Activated CD8-positive, alpha-beta memory T cell treated with anti-CD3 and anti-CD28 coated beads, Interleukin-2, amount 50 U/mL, for 4 hours (primary cell): Measurements from ENCODE around the gene C5orf34.
A peak's percentile ranks its signal among the peaks of the same experiment; 100 is the strongest.
"Not testable (repeated sequence)": the region's sequence is repeated elsewhere in the genome, so short reads cannot be mapped to it uniquely, and the experiment has no call there.

ENCODE experiments used
- DNase-seq: peaks from one replicate; pipeline ENCODE4 v3.0.0-alpha.2; 2020

Gene C5orf34

DNA sequence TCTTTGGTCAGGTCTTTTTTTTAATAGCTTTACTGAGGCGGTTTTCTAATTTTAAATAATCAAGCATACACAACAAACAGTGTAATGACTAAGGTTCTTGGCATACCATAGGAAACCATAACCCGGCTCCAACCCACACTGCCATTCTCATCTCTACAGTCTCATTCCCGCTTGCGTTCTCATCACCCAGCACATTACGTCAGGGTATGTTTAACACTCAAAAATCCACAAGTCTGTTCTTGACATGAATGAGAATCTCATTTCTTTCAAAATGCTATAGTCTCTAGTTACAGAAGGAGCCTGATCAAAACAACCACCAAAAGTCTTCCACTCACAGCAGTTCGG, 505 bp downstream of the C5orf34 start:
- peak; percentile 21 for DNase-seq

DNA sequence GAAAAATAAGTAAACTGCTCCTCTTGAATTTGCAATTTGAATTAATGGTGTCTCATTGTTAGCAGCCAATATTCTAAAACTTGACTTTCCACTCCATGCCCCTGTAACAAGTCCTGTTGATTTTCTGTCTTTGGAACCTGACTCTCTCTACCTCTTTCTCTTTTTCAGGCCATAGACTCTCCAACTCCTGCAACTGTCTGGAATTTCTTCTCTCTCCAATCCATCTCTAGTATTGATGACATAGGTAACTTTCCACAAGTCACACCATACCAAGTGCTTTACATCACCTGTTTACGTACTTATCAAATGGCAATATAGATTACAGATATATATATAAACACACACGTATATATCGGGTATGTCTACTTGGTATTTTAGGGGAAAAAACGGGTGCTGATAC, 923 bp downstream of the C5orf34 start:
- no peak for DNase-seq

DNA sequence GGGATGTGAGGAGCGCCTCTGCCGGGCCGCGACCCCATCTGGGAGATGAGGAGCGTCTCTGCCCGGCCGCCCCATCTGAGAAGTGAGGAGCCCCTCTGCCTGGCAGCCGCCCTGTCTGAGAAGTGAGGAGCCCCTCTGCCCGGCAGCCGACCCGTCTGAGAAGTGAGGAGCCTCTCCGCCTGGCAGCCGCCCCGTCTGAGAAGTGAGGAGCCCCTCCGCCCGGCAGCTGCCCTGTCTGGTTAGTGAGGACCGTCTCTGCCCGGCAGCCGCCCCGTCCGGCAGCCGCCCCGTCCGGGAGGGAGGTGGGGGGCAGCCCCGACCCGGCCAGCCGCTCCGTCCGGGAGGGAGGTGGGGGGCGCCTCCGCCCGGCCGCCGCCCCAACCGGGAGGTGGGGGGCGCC, 3.9 kb downstream of the C5orf34 start:
- not testable (repeated sequence) for DNase-seq

DNA sequence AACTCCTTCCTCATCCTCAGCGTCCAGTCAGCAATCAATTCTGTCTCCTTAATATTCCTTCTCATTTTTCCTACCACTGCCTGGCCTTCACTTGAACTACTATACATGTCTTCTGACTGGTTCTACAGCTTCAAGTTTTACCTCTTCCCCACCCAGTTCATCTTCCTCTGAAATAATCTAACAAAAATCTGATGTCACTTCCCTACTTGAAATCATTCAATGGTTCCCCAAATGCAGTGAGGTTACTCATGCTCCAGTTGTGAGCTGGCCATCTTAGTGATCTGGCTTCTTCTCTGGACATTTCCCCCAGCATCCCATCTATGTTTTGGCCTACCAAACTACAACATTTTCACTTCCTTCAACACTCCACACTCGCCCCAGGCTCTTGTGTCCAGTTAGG, 16.4 kb downstream of the C5orf34 start:
- no peak for DNase-seq

DNA sequence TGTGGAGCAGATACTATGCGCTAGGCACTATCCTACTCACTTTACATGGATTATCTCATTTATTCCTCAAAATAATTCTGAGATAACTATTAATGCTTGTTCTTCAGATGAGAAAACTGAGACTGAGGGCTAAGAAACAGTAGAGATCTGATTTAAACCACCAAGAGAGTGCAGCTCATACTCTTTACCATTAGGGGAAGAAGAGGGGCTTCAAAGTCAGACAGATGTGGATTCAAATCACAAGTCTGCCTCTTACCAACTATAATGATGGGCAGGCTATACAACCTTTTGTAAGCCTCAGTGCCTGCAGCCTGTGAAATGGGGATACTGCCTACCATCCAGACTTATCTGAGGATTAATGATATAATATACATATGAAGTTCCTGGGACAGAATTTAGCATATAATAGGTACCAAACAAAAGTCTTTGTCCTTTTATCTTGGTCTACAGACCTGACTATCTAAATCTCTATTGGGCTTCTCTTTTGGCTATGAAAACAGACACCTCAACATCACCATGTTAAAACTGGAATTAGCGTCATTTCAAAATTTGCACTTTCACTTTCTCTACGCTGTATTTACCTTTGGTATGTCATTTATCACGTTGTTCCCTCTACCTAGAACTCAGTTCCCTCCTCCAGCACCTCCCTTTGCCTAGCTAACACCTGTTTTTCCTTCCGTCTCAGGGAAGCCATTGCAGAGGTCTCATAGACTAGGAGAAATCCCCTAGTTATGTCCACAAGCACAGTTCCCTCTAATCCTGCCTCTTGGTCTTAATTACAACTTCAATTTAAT, 17.4 kb downstream of the C5orf34 start:
- no peak for DNase-seq

DNA sequence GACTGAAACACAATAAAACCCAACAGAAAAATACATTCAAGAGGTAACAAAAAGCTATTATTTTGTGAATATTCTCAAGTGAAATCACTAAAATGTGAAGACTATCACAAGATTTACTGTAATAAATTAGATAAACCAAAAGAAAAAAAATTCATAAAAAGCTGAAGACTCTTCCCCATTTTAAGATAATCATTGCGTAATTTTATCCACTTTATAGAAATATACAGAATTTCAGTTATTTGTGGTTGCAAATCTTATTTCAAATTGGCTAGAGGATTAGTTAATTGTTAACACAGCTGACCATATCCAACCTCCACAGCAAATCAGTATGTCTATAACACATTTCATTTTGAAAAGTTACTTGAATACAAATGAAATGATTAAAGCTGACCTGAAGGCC, 23.6 kb downstream of the C5orf34 start:
- DNase-seq = no peak

DNA sequence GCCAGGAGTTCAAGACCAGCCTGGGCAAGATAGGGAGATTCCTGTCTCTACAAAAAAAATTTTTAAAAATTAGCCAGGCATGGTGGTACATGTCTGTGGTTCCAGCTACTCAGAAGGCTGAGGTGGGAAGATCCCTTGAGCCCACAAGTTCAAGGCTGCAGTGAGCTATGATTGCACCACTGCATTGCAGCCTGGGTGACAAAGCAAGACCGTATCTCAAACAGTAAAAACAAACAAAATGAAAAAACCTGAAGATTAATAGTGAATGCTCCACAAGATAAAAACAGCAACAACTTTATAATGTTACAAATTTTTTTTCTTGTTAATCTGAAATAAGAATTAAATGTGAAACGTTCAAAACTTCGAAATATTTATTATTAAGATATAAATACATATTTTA, 28.6 kb downstream of the C5orf34 start:
- DNase-seq = no peak

DNA sequence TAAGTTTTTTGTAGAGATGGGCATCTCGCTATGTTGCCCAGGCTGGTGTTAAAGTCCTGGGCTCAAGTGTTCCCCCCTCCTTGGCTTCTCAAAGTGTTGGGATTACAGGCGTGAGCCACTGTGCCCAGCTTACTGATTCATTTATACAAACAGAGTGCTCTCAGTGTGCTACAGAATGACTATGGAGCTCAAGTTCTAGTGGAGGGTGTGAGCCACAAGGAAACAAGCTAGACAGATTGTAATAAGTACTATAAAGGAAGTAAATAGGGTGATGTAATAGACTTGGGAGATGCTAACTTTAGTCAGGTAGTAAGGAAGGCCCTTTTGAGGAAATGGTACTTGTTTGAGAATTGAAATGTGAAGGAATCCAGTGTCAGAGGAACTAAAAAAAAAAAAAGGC, 29.5 kb downstream of the C5orf34 start:
- DNase-seq = no peak

DNA sequence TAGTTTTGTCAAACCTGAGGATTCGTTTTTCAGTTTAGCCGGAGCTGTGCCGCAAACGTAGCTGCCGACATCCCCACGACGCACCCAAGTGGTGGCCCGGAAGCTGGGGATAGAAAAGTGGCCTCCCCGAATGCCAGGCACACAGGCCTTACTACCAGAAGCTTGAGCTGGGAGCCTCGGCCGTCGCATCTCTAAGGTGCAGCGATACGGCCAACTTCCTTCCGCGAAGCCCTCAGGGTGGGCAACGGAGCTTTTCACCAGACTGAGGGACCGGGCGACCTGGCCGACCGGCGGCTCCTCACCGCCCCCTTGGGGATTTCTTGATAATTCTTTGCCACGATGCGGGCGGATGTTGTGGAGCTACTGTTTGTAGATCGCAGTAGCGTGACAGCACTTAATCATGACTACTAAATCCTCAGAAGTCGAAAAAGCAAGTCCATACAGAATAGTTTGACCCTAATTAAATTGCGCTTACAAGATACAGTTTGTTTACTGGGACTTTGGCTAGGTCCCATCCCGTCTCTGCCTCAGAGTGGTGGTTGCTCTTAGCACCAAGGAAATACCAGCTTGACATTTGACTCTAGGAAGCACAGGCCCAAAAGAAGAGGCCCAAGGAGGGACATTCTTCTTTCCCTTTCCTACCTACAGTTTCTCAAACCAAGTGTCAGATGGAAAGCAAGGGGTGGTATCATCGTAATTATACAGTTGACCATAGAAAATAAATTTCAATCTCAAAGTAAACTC, 30.7 kb downstream of the C5orf34 start:
- DNase-seq = peak; percentile 86

DNA sequence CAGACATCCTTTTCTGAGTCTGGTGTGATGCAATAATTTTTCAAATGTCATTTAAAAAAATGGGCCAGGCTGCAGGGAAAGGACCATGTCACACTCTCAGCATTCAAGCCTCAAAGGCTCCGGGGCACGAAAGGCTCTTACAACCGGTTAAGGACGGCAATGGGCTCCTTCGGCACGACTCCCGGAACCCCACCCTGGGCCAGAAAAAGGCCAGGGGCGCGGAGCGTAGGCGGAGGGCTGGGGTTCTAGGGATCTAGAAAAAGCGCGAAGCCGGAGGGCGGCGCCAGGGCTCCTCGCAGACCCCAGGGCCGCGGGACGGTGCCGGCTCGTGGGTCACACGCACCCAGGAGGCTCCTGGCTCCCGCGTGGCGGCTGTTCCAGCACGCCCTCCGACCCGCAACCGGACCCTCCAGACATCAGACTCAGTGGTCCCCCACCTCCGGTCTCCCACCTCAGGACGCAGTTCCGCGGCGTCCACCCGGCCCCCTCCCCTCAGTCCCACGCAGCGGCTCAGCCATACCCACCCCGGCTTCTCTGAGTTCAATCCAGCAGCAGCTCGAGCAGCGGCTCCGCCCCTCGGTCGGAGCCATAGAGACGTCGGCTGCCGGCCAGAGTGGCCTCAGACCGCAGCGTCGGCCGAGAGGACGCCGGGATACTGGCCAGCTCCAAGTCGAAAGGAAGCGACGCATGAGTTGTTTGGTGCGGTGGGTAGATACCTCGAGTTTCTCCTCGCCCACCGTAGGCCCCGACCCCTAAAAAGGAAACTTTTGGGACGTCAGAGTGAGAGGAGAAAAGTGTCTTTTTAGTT, 31.4 kb downstream of the C5orf34 start, which contains the start of gene TMEM267:
Gene TMEM267 (minus strand): TSS at position 568 of the 808 bp plus-strand sequence. CDS start 29,896 bp downstream, outside the sequence.
- DNase-seq = peak; percentile 85

DNA sequence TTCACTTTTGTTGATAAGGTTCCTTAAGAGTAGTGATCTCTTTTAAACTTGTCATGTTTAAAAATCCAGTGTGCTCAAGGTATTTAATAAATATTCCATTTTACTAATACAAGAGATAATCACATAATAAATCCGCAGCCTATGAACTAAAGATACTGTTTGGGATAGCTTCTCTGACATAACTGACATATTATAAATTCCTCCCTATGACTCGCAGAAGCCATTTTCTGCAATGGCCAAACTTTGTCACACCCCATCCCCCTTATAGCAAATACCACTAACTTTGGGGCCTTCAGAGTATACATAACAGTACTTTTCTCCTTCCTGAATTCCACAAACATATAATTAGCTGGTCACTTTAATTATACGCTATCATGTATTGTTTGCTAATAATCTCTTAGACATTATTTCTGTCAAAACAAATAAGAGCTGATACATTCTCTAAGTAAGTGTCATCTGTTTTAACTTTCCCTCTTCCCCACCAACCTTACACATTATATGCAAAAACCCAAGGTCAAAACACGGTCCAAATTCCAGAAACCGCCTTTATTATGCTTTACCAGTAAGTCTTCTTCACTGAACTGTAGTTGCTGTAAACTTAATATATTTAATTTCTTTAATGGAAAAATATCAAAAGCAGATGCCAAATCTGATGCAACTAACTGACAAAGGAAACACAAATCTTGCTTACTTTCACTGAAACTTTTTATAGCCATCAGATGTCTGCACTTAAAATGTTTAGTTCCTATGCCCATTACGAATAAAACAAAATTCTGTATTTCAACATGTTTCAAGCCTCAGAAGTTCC, 32.3 kb downstream of the C5orf34 start:
- no peak for DNase-seq

DNA sequence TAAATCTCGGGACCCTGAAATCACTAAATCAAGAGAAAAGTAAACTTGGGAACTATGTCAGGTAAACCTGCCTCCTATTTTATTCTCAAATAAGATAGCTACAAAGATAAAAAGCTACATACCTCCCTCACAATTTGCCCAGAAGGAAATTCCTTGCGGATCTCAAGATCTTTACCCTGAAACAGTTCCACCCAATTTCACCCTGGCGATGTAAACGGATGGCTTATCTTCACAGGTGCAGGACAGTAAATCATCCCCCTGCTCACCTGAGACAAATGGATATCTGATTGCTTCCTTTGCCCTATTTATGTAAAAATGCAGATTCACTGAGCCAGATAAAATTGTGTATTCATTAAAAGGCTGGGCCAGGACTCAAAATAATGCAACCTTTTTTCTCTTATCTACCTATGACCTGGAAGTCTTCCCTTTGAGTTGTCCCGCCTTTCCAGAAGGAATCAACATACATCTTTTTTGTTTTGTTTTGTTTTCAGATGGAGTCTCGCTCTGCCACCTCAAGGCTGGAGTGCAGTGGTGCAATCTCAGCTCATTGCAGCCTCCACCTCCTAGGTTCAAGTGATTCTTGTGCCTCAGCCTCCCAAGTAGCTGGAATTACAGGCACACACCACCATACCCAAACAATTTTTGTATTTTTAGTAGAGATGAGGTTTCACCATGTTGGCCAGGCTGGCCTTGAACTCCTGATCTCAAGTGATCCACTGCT, 45.1 kb downstream of the C5orf34 start:
- no peak for DNase-seq

DNA sequence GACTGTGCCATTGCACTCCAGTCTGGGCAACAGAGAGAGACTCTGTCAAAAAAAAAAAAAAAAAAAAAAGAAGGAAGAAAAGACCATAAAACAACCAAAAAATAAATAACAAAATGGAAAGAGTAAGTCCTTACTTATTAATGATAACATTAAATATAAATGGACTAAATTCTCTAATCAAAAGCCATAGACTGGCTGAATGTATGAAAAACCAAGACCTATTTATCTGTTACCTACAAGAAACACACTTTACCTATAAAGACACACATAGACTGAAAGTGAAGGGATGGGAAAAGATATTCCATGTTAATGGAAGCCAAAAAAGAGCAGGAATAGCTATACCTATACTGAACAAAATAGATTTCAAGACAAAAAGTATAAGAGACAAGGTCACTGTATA, 47.8 kb downstream of the C5orf34 start:
- no peak for DNase-seq

DNA sequence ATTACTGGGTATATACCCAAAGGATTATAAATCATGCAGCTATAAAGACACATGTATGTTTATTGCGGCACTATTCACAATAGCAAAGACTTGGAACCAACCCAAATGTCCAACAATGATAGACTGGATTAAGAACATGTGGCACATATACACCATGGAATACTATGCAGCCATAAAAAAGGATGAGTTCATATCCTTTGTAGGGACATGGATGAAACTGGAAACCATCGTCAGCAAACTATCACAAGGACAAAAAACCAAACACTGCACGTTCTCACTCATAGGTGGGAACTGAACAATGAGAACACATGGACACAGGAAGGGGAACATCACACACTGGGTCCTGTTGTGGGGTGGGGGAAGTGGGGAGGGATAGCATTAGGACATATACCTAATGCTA, 49.5 kb downstream of the C5orf34 start:
- not testable (repeated sequence) for DNase-seq

DNA sequence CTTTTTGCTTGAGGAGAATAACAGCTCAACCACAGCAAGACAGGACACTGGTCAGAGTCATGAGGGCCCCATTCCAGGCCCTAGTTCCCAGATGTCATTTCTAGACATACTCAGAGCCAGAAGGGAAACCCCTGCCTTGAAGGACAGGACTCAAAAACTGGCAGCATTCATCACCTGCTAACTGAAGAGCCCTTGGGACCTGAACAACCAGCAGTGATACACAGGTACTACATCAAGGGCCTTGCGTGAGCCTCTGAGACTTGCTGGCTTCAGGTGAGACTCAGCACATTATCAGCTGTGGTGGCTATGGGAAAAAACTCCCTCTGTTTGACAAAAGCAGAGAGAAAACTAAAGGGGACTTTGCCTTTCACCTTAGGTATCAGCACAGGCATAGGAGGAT, 53.9 kb downstream of the C5orf34 start:
- DNase-seq = no peak

DNA sequence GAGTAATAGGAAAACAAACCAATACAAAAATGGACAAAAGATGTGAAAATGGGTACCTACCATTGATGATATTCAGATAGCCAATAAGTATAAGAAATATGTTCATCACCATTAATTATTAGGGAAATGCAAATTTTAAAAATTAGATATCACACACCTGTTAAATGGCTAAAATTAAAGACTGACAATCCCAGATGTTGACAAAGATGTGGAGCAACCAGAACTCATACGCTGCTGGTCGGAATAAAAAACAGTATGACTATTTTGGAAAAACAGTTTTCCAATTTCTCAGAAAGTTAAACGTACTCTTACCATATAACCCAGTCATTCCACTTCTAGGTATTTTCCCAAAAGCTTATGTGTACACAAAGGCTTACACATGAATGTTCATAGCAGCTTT, 58.4 kb downstream of the C5orf34 start:
- no peak for DNase-seq

DNA sequence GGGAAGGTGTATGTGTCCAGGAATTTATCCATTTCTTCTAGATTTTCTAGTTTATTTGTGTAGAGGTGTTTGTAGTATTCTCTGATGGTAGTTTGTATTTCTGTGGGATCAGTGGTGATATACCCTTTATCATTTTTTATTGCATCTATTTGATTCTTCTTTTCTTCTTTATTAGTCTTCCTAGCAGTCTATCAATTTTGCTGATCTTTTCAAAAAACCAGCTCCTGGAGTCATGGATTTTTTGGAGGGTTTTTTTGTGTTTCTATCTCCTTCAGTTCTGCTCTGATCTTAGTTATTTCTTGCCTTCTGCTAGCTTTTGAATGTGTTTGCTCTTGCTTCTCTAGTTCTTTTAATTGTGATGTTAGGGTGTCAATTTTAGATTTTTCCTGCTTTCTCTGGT, 73.4 kb downstream of the C5orf34 start:
- DNase-seq = not testable (repeated sequence)

DNA sequence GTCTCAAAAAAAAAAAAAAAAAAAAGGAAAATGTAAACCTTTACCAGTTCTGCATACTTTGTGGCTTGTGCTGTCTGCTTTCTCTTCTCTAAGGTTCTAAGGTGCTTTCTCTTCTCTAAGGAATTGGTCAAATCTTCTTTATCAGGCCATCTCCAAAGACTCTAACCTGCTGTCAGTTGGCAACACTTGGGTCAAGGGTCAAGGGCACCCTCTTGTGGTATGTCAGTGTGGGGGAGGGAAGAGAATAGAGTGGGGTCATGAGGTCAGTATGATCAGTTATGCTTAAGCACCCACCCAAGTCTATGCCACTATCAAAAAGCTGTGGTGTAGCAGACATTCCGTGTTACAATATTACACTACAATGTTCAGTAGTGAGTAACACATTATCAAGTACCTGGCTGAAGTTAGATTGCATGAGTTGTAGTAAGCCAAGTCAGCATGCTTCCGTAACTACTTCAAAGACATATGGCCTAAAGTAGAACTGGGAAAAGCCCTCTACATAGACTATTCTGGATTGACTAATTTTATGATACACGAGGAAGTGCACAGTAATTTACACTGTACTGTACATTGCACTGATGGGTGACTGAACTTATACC, 77.8 kb downstream of the C5orf34 start:
- no peak for DNase-seq
